NCI-H748 (cell line): ENCODE results near the gene LMO7.
"Not testable (repeated sequence)": the region's sequence is repeated elsewhere in the genome, so short reads cannot be mapped to it uniquely, and the experiment has no call there.

Experiments
- DNase-seq: peaks from one replicate; lab custom pipeline; 2025; ENCODE audit not compliant: unreplicated experiment; lab: John Stamatoyannopoulos, UW

The LMO7 gene

DNA sequence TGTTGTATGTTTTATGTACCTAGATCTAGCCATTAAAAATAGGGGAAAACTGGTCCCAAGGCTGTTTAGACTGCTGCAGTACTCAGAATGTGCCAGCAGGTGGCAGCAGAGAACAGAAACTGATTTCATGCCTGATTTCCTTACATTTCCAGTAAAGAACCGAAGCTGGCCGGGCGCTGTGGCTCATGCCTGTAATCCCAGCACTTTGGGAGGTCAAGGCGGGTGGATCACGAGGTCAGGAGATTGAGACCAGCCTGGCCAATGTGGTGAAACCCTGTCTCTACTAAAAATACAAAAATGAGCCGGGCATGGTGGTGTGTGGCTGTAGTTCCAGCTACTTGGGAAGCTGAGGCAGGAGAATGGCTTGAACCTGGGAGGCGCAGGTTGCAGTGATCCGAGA is 59.8 kb downstream of the LMO7 start:
- peak; percentile 56 for DNase-seq

DNA sequence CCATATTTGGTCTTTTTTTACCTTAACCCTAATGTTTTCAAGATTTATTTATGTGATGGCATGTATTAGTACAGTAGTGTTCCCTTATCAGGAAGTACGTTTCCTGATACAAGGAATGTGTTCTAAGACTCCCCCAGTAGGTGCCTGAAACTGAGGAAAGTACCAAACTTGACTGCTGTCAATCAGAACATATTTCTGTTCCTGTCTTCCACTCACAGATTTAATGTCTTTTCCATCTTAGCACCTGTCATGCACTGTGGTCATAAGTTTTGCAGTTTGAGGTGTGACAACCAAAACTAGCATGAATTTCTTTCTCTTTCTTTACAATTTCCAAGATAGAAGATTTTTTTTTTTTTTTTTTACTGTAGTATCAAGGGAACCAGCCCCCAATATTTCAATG is 62.9 kb downstream of the LMO7 start:
- DNase-seq = no peak

DNA sequence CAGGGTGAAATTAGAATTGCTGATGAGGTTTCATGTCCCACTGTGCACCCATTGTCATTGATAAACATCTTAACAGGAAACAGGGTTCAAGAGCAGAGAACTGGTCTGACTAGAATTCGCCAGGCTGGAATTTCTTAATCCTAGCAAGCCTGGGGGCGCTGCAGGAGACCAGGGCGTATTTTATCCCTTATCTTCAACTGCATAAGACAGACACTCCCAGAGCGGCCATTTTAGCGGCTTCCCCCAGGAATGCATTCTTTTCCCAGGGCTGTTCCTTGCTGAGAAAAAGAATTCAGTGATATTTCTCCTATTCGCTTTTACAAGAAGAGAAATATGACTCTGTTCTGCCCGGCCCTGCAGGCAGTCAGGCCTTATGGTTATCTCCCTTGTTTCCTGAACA is 63.6 kb downstream of the LMO7 start:
- not testable (repeated sequence) for DNase-seq

DNA sequence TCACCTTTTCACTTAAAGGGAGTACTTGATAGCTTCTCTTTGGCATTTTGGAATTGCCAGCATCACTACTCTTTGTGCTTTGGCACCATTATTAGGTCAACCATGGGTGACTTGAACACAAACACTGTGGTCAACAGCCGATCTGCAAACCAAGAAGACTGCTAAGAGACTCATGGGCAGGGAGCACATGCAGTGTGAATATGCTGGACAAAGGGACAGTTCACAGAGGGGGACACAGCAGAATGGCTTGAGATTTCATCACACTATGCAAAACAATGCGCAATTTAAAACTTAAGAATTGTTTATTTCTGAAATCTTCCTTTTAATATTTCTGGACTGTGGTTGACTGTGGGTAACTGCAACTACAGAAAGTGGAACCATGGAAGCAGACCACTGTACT is 64.4 kb downstream of the LMO7 start:
- no peak for DNase-seq

DNA sequence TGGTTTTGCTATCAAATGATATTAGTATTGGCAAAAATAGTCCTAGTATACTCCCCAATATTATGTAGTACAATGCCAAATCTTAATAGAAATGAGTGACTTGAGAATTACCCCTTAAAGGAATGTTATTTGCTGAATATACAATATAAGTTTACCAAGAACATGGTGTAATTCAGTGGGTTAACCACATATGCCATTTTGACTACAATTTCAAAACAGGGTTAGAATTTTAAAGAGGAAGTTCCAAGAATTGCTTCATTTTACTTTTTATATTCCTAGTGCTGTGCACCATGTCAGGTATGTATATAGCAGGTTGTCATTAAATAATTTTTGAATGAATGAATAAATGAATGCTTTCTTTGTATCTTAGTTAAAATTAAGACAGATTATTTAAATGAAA is 66.3 kb downstream of the LMO7 start:
- DNase-seq = no peak

DNA sequence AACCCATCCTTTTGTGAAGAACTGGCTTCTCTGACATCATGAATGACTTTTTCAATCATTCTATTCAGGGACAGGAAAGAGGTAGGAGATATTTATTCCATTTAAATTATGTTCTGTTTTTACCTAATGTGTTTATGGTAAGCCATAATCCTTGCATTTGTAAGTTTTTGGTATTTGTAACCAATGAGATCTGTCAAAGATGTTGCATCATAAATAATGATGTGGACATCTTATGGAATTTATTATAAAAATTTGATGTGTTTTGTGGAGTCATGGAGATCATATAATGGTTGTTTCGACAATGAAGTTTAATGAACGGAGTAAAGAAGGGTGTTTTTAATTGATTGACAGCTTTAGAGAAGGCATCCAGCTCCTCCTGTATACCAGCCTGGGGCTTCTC is 67.6 kb downstream of the LMO7 start:
- no peak for DNase-seq

DNA sequence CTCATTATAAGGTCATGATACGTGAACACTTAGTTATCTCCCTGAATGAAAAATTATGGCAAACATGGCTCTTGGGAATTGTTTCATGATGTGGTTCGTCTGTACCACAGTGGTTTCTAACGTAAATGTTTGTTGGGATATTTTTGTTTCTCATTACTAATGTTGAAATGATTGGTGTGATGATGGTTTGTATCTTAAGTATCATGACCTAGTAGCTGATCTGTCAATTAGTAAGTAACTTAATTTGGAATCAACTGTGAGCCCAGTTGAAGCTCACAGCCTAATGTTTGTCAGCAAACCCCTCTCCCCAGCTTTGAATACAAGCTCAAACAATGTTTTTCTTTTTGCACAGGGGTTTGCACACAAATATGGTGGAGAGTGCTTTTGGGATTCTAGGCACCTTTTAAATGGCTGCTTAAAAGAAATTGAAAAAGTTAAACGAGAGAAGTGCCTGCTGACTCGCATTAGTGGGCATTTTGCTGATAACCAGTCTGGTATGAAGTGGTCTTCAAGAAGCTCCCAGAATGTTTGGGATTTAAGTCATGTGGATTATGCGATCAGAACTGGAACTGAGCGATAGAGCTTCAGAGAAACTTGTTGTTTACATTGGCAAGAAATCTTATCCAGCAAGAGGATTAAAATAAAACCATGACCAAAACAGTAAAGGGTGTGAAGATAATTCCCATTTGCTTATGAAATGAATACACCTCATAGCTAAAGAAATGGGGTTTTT is 68.2 kb downstream of the LMO7 start:
- no peak for DNase-seq

DNA sequence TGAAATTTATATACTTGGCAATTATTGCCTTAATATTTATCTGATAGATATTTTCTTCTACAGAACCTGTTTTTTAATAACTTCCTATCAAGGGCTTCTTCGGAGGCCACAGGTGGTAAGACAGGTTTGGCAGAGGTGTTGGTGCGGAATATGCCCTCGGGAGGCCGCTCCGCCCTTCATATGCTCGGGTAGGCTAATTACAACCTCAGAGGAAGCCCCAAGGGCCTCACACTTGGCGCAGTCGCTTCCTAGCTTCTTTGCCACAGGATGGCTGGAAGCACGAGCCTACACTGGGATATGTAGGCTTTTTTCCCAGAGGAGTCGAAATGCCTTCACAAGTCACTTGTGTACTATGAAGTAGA is 68.8 kb downstream of the LMO7 start:
- DNase-seq = peak; percentile 65

DNA sequence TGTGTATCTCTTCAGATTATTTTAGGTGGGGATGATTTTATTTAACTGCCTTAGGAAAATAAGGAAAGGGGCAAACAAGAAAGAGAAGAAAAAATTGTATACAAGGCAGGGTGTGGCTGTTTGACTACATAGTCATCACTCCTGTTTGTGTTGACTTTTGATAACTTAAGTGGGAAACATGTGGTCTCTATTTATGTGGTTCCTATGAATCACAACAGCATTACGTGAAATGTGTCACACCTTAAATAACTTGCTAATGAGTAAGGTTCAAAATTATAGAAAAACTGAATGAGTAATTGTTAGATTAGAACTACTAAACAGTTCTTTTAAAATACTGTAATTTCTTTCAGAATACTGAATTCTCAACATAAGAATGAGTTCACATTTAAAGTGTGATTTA is 69.3 kb downstream of the LMO7 start:
- DNase-seq = peak; percentile 26

DNA sequence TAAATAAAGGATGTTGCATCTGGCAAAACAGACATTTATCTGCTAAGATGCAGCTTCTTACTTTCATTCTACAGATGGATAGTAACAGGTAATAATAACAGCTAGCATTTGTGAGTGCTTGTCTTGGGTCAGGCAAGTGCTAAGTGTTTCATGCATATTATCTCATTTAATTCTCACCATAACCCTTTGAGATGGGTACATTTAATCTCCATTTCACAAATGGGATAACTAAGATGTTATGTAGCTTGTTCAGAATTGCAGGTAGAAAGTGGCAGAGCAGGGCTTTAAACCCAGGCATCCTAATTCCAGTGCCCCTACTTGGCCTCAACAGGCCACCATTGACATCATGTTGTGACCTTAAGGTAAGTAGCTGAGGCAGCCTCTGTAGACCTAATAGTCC is 69.8 kb downstream of the LMO7 start:
- DNase-seq = no peak

DNA sequence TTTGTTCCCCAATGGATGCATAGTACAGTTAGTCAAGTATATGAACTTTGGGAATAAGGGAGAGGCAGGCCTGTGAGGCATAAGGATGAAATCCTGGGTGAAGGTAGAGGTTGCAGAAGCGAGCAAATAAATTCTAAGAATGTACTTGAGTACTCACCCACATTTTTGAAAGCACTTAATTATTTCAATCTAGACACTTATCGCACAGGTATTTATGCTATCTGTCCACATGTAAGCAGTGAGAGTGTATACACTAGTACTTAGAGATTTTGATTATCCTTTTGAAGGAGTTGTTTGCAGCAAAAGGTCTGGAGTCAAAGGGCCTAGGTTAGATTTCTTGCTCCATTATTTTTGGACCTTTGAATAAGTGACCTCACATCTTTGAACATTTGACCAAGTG is 77.7 kb downstream of the LMO7 start:
- DNase-seq = no peak

DNA sequence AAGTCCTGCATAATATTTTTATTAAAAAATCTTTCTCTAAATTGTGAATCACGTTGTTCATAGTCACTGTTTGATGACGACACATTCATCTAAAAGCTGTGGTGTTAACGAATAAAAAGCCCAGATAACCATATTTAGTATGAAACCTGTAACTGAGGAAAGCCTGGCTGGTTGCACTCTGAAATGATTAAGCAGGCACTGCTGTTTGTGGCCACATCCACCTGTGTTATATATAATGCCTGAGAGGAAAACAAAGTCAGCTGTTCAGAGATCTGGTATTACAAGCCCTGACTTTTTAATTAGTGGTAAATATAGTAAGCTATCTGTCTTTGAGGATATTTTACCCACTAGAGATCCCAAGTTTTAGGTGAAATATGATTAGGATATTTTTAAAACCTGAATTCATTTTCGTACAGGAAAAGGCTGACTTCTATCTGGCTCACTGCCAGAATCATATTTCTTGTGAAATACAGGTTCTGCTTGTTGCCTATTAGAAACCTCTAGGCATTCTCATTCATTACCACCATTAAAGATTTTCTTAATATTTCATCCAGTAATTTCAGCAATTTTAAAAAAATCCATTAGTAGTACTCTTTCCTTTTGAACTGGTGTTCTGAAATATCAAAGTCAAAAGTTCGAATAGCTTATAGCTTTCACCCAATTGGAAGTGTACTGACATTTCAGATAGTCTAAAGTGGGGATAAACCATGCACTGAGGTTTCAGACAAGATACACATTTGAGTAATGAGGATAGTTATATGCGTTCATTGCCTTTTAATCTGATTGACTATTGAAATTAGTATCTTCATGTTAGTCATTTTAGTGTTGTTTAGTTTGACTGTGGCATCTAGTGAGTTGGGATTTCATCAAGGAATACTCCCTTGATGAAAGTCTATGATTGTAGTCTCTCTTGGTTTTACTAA is 79.7 kb downstream of the LMO7 start:
- DNase-seq = no peak

DNA sequence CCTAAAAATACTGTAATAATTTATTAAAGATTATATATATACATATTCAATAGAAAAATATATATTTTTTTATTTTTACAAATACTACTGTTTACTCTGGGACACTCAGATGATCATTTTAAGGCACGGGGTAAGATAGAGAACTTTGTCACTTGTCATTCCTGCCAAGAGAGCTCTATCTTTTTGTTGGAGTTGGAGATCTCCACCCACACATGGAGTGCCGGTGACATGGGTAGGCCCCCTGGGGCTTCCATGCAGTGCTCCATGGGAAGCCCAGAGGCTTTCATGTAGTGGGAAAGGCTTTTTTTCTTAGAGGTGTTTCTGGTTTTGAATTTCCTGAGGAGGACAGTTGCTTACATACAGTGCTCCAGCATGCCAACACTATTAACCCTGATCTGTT is 81.4 kb downstream of the LMO7 start:
- no peak for DNase-seq

DNA sequence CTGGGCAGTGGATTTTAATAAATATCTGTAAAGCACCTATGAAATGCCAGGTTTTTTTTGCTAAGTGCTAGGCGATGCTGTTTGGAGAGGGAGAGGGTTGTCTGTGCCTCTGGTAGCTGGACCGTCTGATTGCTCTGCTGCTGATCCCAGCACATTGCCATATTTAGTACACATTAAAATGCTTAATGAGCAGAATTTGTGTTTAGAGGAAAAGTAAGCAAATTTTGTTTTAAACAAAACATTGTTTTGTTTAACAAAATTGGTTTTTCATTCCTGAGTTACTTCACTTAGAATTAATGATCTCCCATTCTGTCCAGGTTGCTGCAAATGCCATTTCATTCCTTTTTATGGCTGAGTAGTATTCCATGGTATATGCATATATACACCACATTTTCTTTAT is 85.2 kb downstream of the LMO7 start:
- no peak for DNase-seq

DNA sequence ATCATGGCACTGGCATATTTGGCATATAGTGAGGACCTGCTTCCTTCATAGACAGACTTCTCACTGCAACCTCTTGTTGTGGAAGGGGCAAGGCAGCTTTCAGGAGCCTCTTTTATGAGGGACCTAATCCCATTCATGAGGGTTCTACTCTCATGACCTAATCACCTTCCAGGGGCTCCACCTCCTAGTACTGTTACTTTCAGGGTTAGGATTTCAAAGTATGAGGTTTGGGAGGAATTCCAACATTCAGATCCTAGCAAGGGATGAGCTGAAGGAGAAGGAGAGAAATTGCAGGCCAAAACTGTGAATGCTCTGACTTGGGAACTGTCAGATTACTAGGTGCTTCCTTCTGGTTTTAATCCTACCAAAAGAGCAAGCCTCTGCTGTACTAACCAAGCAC is 87.8 kb downstream of the LMO7 start:
- no peak for DNase-seq

DNA sequence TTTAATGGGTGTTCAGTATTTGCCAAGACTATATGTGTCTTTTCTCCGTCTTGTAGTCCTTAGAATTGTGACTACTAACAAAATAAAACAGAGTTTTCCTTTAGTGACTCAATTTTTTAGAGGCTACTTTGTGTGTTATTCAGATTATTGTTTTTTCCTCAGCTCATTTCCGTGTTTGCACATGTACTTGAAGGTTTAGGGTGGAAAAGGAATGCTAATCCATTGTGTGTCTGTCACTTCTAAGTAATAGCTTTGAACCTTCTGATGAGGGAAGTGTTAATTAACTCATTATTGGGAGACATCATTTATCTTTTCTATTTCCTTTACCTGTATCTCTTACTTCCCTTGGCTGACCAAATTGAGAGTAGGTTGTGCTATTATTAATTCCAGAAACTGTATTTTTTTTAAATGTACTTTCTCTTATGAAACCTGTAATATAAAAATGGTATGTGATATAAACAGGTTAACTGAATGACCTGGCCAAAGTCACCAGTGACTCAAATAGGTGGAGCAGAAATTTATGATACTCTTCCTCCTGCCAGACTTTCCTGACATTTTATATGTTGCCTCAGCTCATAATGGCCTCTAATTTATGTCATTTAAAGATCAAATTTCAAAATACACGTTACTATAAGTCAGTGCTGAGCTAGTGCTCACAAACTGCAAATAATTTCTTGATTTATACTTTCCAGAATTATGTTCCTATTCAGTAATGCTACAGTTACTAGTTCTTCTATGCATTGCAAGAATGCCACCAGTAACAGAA is 88.8 kb downstream of the LMO7 start:
- DNase-seq = peak; percentile 81

DNA sequence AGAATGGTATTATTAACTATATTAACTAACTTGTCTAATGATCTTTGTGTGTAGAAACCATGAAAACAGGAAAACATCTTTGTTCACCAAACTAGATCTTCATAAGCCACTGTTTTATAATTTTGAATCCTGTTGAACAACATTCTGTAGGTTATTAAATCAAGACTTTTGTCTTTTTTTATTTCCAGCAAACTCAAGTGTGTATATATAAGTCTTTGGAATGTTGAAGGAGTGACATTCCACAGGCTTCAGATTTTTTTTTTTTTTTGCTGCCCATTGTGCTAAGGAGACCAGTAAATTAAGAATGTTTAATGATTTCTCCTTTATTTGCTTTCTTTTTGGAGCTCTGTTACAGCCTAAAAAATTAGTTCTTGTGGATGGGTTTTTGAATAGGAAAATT is 89.6 kb downstream of the LMO7 start:
- no peak for DNase-seq

DNA sequence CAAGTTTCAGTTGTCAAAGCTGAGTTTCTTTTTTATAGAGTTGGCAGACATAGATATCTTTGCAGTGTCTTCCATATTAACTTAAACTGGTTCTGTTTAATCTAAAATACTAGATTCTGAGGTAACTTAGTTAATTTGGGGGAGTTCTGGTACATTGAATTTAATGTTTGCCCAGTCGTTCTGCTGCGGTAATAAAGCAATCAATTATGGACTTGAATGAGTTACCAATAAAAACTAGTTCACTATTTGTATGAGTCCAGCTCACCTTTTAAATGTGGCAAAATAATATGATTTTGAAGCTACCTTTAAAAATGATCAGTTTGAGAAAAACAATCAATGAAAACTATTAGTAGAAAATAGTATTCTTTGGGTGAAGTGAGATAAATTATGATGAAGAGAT is 90.2 kb downstream of the LMO7 start:
- no peak for DNase-seq

DNA sequence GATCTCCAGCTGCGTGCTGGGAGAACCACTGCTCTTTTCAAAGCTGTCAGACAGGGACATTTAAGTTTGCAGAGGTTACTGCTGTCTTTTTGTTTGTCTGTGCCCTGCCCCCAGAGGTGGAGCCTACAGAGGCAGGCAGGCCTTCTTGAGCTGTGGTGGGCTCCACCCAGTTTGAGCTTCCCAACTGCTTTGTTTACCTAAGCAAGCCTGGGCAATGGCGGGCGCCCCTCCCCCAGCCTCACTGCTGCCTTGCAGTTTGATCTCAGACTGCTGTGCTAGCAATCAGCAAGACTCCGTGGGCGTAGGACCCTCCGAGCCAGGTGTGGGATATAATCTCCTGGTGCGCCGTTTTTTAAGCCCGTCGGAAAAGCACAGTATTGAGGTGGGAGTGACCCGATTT is 97.0 kb downstream of the LMO7 start:
- not testable (repeated sequence) for DNase-seq

DNA sequence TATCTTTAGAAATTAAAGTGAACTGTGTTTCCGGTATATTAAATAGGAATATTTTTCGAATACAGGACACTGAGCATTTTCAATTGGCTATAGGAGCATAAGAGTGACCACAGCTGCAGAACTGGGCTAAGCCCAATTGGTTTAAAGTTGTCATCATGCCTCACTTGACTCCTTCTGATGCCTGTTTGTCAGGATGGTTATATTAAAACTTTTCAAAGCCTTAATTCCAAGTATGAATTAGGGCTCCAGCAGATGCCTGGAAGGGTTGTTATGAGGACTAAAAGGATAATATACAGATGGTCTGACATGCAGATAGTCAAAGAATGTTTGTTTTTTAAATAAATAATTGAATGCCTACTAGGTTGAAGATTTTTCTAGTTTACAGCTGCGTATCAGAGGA is 100.0 kb downstream of the LMO7 start:
- DNase-seq = no peak

DNA sequence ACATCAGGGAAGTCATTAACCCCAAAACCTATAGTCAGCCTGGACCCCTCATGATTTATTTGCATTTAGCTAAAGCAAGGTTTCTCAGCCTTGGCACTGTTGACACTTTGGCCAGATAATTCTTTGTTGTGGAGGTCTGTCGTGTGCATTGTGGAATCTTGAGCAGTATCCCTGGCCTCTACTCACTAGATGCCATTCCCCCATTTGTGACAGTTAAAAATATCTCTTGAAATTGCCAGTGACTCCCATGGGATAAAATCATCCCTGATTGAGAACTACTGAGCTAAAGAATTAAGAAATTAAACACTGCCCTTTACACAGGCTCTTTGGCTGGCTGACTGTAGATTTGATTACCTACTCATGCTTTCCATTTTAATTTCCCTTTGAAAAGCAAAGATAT is 102.7 kb downstream of the LMO7 start:
- DNase-seq = no peak
